Cardiac septum (tissue), 1 donor: ENCODE results near the gene ZBTB37. TPM values are rescaled to one million over a fixed set of nuclear protein-coding genes. Genes with fewer than 3 reads are reported as not detected.
"Not testable (repeated sequence)": the region's sequence is repeated elsewhere in the genome, so short reads cannot be mapped to it uniquely, and the experiment has no call there.

ENCODE experiments used
- DNase-seq: peaks from one replicate; pipeline ENCODE4 v3.0.0-alpha.2; 2020; ENCODE audit warnings: low spot score
- intact Hi-C: fragments of 100-400 bp; cut with DNase I; formaldehyde crosslinking; loops from one replicate; pipeline ENCODE4 v1.14.0; 2022
- total RNA-seq: library from RNA; stranded (reverse); fragmentation: NEBNext Ultra II Directional; extraction: Animal tissue kit (Norgen Biotek cat#: 25700); gene quantifications from one replicate; pipeline ENCODE4 v1.2.1, GENCODE V29; 2021
- donor health status: DM: no; HTN: no; CAD: no.

ZBTB37 gene
- total RNA-seq, 1 donor from 2014 or later: 14.3 TPM

GRCh38 chr1:173894189-173894588 is 26.0 kb downstream of the ZBTB37 start:
- intact Hi-C loops: no loop called here
- DNase-seq: no peak

DNA sequence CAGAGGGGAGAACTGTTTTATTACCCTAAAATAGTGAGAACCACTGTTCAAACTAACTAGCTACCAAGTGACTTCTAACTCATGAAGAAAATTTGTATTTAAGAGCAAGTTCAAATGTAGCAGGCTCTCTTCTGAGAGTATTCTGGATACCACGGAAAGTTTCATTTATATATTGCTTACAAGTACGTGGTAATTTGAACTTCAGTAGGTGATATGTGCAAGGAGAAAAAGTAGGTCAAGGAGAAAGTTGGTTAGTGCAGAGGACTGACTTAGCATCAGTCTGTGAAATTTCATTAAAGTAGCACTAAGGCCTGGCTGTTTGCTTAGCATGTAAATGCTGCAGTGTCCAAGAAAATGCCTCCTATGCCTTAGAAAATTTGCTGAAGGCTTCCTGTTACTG is 32.2 kb downstream of the ZBTB37 start:
- intact Hi-C loops: no loop called here
- no peak for DNase-seq

GRCh38 chr1:173900992-173901391 is 32.8 kb downstream of the ZBTB37 start:
- DNase-seq: no peak
- intact Hi-C loops: no loop called here

DNA sequence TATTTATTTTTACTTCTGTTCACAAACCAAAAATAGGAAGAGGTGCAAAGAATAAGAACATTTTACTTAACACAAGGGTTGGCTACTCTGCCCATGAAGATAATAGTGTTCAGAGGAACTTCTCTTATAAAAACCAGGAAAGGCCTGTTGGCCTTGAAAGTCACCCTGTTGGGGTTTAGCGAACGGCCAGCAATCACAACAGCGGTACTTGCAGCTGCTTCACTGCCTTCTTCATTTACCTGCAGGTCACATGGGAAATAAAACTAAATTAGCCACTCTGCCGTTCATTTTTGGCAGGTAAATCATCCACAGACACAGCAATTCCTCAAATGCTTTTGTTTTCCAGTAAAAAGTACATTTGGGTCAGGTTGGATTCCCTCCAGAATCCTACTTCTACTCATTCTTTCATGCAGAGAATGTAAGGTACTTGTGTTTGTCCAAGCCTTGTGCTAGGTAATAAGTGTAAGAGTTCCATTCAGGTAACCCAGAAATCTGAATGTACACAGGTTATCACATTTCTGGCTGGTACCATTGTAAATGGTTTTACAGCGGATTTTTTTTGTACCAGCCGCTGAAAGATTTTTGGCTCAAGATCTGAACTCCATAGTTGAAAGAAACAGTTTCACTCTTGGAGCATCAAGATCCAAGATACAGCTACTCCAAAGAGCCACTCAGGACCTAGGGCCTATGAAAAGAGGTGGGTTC is 35.8 kb downstream of the ZBTB37 start:
- intact Hi-C loops: no loop called here
- DNase-seq: no peak

DNA sequence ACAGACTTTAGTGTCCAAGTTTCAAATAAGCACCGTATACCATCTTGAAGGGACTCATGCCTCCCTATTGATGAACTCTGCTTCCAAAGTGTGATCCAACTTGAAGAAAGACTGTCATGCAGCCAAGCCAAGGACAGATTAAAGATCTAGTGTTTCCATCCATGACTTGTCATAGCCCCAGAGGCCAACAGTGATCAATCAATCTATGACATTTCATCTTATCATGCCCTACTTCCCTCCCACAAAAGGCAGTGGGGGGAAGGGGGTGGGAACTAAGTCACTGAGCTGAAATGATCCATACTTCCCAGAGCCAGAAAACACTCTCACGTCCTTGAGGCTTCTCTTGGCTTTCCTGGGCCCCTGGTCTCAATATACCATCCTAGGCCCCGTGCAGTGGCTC is 44.9 kb downstream of the ZBTB37 start:
- intact Hi-C loops: no loop called here
- DNase-seq: no peak

- intact Hi-C loops: no loop called here
- DNase-seq: no peak
These were observed 46.2 kb downstream of the ZBTB37 start for GRCh38 chr1:173914366-173914871.

- no peak for DNase-seq
- intact Hi-C loops: no loop called here
These were observed 47.4 kb downstream of the ZBTB37 start for GRCh38 chr1:173915596-173915995.

GRCh38 chr1:173916667-173917066 is 48.5 kb downstream of the ZBTB37 start:
- intact Hi-C loops: no loop called here
- no peak for DNase-seq

GRCh38 chr1:173917149-173917548 is 49.0 kb downstream of the ZBTB37 start, which contains the start of gene SERPINC1:
Gene SERPINC1, minus strand, starts transcription at chr1:173917327. Its CDS starts 68 bp downstream, at chr1:173917259.
- intact Hi-C loops: no loop called here
- no peak for DNase-seq

DNA sequence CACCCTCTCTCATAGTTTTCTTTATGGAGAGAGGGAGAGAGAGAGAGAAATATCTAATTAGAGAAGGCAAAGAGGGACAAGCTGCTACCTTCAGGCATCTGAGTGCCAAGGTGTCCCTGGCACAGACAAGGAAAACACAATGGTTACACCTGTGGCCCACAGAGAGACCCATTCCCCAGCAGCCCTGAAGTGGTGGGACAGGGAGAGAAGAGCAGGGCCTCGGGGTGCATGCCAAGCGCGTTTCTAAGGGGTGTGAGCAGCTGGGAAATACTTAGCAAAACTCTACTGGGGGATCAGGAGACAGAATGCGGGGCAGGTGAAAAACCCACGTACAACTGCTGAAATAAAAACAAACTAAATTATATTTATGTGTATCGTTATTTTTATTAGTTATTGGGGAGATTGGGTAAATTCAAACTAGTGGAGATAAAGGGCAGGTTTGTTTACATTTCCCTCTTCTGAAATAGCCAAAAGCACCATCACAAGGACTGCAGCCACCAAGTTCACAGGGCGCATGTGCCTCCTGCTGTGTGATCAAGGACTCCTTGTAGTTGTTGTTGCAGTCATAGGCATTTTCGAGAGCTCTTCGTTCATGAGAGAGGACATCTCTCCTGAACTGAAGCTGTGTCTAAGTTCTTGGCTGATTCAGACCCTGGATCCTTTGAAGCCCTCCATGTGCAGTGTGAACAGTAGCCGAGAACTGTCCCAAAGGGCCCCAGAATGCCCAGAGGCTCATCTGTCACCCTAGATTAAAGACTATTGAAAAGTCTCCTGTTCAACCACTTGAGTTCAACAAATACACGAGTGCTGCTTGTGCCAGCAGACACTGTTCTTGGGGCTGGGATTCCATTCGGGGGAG is 49.7 kb downstream of the ZBTB37 start:
- no peak for DNase-seq
- intact Hi-C loops: no loop called here

DNA sequence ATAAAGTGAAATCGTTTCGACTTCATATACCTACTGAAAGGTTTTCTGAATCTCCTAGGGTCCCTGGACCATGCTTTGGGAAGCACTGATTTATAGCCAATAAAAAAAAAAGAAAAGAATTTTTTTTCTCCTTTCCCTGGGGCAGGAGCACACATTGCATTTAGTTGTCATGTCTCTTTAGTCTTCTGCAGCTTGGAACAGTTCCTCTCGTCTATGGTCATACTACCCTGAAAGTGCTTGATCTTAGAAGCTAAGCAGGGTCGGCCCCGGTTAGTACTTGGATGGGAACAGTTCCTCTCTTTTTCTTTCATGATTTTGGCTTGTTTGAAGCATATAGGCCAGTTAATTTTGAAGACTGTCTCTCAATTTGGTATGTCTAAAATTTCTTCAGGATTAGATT is 52.7 kb downstream of the ZBTB37 start:
- intact Hi-C loops: no loop called here

DNA sequence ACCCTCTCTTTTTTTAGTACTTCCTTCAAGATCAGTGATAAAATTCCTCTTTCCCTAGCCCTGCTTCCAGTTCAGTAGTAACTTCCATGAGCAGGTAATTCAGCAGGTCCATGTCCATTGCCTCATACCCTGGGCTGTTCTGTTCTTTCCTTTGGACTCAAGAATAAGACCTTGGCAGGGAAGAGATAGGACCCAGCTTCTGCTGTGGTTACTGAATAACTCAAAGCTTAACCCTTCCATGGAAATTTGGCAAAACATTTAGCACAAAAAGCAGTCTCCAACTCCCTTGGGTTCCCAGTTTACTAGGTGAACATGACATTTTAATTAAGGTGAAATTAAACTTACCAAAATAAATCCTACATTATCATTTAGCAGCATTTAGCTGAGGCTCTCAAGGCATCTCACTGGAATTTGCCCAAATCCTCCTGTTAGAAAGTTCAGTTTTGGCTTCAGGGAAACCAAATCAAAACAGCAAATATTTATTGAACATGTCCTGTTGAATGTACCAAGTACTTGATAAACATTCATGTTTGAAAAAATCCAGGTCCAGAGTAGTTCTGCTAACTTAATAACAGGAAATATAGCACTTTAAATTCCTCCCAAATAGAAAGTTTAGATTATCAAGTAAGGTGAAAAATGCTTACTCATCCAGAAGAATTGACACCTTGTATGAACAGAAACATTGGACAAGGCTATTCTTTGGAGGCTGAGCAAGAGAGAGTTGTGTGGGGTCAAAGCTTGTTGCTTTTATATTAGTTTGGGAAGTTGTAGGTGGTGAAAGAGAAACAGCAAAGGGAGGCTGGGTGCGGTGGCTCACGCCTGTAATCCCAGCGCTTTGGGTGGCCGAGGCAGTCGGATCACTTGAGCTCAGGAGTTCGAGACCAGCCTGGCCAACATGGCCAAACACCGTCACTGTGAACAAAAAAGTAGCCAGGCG is 57.4 kb downstream of the ZBTB37 start:
- no peak for DNase-seq
- intact Hi-C loops: no loop called here

More for the DNA sequence above, 52.7 kb downstream of the ZBTB37 start:
- DNase-seq: no peak

GRCh38 chr1:173930541-173930940 is 62.4 kb downstream of the ZBTB37 start:
- DNase-seq, intact Hi-C loops: not testable (repeated sequence)

DNA sequence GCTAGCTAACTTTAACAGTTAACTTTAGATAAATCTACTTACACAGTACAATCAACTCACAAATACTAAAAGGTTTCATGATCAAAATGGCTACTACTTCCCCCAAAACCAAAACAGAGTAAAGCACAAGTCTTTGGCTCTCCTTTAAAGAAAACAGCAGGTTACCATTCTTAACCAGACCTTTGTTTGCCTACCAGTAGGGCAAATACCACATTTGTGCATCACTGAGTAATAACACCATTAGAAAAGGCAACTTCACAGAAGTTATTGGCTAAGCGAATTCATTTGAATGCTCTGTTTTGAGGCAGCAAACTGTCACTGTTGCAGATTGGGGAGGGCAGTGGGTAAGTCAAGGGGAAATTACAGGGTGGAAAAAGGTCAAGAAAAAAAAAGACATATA is 66.3 kb downstream of the ZBTB37 start:
- no peak for DNase-seq
- intact Hi-C loops: no loop called here

- no peak for DNase-seq
- intact Hi-C loops: no loop called here
These were observed 68.9 kb downstream of the ZBTB37 start for GRCh38 chr1:173937062-173937461.

GRCh38 chr1:173946380-173946921 is 78.3 kb downstream of the ZBTB37 start:
- intact Hi-C loops: no loop called here
- DNase-seq: no peak

DNA sequence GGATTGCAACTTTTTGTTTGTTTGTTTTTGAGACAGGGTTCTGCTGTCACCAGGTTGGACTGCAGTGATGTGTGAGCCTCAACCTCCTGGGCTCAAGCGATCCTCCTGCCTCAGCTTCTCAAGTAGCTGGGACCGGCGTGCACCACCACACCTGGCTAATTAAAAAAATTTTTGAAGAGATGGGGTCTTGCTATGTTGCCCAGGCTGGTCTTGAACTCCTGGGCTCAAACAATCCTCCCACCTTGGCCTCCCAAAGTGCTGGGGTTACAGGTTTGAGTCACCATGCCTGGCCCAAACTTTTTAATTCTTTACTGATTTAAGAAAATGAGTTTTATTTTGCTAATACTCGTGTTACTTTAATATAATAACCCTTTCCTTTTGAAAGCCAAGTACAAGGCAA is 80.4 kb downstream of the ZBTB37 start:
- intact Hi-C loops: no loop called here
- no peak for DNase-seq
